GM12892 (cell line): Measurements from ENCODE around the gene SMU1.
"Not testable (repeated sequence)": the region's sequence is repeated elsewhere in the genome, so short reads cannot be mapped to it uniquely, and the experiment has no call there.

ENCODE experiments used
- POLR2A ChIP-seq: IDR thresholded peaks from 2 replicates; pipeline ENCODE4 v1.6.1; 2011; ENCODE audit warnings: low read depth, low read length, control low read depth
- POLR2AphosphoS5 ChIP-seq: IDR thresholded peaks from 2 replicates; pipeline ENCODE4 v1.6.1; 2011; ENCODE audit warnings: low read depth, low read length, control low read depth
- TAF1 ChIP-seq: IDR thresholded peaks from 2 replicates; pipeline ENCODE4 v1.6.1; 2011; ENCODE audit warnings: low read depth, mild to moderate bottlenecking, control low read depth, low read length, borderline replicate concordance

- not testable (repeated sequence) for TF ChIP-seq POLR2AphosphoS5, TAF1, POLR2A
Measured at GRCh38 chr9:33000682-33001055, 75.8 kb downstream of the SMU1 start.
